Measurements from ENCODE around the gene LRRC7. TPM values are rescaled to one million over a fixed set of nuclear protein-coding genes. Genes with fewer than 3 reads are reported as not detected.

LRRC7 gene
- total RNA-seq, 1 experiment from 2014 or later: not detected

DNA sequence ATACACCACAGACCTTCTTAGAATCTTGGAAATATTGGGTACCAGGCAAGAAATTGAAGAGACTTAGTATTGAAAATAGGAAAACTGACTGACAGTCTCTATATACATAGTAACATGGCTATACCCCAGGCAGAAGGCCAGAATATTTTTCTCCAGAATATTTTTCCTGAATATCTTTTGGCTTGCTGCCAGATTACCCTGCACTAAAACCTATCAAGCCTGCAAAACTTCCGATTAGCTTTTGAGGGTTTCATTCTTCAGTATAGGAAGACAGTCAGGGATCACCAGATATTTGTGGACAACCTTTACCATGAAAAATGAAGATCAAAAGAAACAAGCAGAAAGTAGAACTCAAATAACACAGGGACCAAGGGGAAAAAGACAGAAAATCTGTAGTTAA is 187.9 kb downstream of the LRRC7 start:
- no peaks in the 10 kb centered on the region for H4K20me1 ChIP-seq (ENCODE audit: insufficient read depth, low read depth, low read length)
- H3K27me3 ChIP-seq (ENCODE audit: low read length): no peaks in the 10 kb centered on the region
- no peak overlapping the region for H3K9ac ChIP-seq (ENCODE audit: low read length)
- no peaks in the 10 kb centered on the region for H3K9me3 ChIP-seq (ENCODE audit: low read length)
- H3K9me2 ChIP-seq (replicated peaks; ENCODE audit: insufficient read depth, low read length): no peaks in the 10 kb centered on the region
- no peak overlapping the region for H3K4me2 ChIP-seq (ENCODE audit: low read depth, low read length, poor library complexity, severe bottlenecking)
- DNase-seq: no peak
- H3K4me3 ChIP-seq (ENCODE audit: low read length): no peak overlapping the region
- no peaks in the 10 kb centered on the region for H3K36me3 ChIP-seq (ENCODE audit: insufficient read depth, low read length)
- no peak overlapping the region for H2AFZ ChIP-seq (ENCODE audit: low read length)
- no peak overlapping the region for H3K27ac ChIP-seq (ENCODE audit: low read length)
- H3K4me1 ChIP-seq (ENCODE audit: low read length): no peaks in the 10 kb centered on the region
- no peaks in the 10 kb centered on the region for H3K79me2 ChIP-seq (ENCODE audit: low read length)

GRCh38 chr1:69765951-69766350 is 198.2 kb downstream of the LRRC7 start:
- Histone ChIP-seq H3K27ac (ENCODE audit: low read length) (no peak overlapping the region), H3K4me2 (ENCODE audit: low read depth, low read length, poor library complexity, severe bottlenecking) (no peak overlapping the region), H3K9me2 (replicated peaks; ENCODE audit: insufficient read depth, low read length) (no peaks in the 10 kb centered on the region), H2AFZ (ENCODE audit: low read length) (no peak overlapping the region), H3K36me3 (ENCODE audit: insufficient read depth, low read length) (no peaks in the 10 kb centered on the region), H3K9me3 (ENCODE audit: low read length) (no peaks in the 10 kb centered on the region), H3K9ac (ENCODE audit: low read length) (no peak overlapping the region), H3K79me2 (ENCODE audit: low read length) (no peaks in the 10 kb centered on the region), H4K20me1 (ENCODE audit: insufficient read depth, low read depth, low read length) (no peaks in the 10 kb centered on the region), H3K4me1 (ENCODE audit: low read length) (no peaks in the 10 kb centered on the region), H3K27me3 (ENCODE audit: low read length) (no peaks in the 10 kb centered on the region), H3K4me3 (ENCODE audit: low read length) (no peak overlapping the region)
- DNase-seq: no peak

DNA sequence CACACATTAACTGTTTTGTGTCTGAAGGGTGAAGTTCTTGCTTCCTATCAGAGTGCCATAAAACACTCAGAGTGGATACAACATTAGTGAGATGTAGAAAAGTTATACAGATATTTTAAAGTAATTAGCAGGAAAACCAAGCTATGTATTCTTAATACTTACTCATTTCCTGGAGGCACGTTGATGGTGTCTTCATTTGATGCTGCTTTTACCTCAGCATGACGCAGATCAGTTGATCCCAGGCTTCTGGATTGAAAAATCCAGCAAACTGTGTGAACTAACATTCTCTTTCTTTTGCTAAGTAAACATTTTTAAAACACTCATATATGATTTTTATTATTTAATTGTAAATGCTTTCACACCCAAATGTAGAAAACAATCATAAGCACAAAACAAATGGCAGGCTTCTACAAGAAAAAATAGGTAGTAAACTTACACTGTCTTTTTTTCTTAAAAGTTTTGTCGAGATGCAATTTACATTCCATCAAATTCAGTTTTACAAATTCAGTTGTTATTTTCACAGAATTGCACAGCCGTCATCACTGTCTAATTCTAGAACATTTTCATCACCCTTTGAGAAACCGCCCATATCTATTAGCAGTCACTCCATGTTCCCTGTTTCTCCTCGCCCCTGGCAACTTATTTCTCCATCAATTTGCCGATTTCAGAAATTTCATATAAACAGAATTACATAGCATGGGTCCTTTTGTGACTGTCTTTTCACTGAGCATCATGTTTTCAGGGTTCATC is 198.9 kb downstream of the LRRC7 start:
- Histone ChIP-seq H3K4me1 (ENCODE audit: low read length) (no peaks in the 10 kb centered on the region), H4K20me1 (ENCODE audit: insufficient read depth, low read depth, low read length) (no peaks in the 10 kb centered on the region), H3K79me2 (ENCODE audit: low read length) (no peaks in the 10 kb centered on the region), H3K4me2 (ENCODE audit: low read depth, low read length, poor library complexity, severe bottlenecking) (no peak overlapping the region), H3K4me3 (ENCODE audit: low read length) (no peak overlapping the region), H3K27me3 (ENCODE audit: low read length) (no peaks in the 10 kb centered on the region), H2AFZ (ENCODE audit: low read length) (no peak overlapping the region), H3K9ac (ENCODE audit: low read length) (no peak overlapping the region), H3K9me2 (replicated peaks; ENCODE audit: insufficient read depth, low read length) (no peaks in the 10 kb centered on the region), H3K9me3 (ENCODE audit: low read length) (no peaks in the 10 kb centered on the region), H3K27ac (ENCODE audit: low read length) (no peak overlapping the region), H3K36me3 (ENCODE audit: insufficient read depth, low read length) (no peaks in the 10 kb centered on the region)
- DNase-seq: no peak

- Histone ChIP-seq H3K27ac (ENCODE audit: low read length) (no peak overlapping the region), H3K4me3 (ENCODE audit: low read length) (no peak overlapping the region), H3K9ac (ENCODE audit: low read length) (no peak overlapping the region), H3K27me3 (ENCODE audit: low read length) (no peaks in the 10 kb centered on the region), H4K20me1 (ENCODE audit: insufficient read depth, low read depth, low read length) (no peaks in the 10 kb centered on the region), H3K9me2 (replicated peaks; ENCODE audit: insufficient read depth, low read length) (no peaks in the 10 kb centered on the region), H3K9me3 (ENCODE audit: low read length) (no peaks in the 10 kb centered on the region), H3K4me2 (ENCODE audit: low read depth, low read length, poor library complexity, severe bottlenecking) (no peak overlapping the region), H3K79me2 (ENCODE audit: low read length) (no peaks in the 10 kb centered on the region), H3K4me1 (ENCODE audit: low read length) (no peaks in the 10 kb centered on the region), H2AFZ (ENCODE audit: low read length) (no peak overlapping the region), H3K36me3 (ENCODE audit: insufficient read depth, low read length) (no peaks in the 10 kb centered on the region)
- DNase-seq: no peak
These were observed 208.8 kb downstream of the LRRC7 start for GRCh38 chr1:69776555-69776954.

GRCh38 chr1:69777423-69777822 is 209.7 kb downstream of the LRRC7 start:
- Histone ChIP-seq H3K9me3 (ENCODE audit: low read length) (no peaks in the 10 kb centered on the region), H2AFZ (ENCODE audit: low read length) (no peak overlapping the region), H3K4me2 (ENCODE audit: low read depth, low read length, poor library complexity, severe bottlenecking) (no peak overlapping the region), H3K27ac (ENCODE audit: low read length) (no peak overlapping the region), H4K20me1 (ENCODE audit: insufficient read depth, low read depth, low read length) (no peaks in the 10 kb centered on the region), H3K79me2 (ENCODE audit: low read length) (no peaks in the 10 kb centered on the region), H3K36me3 (ENCODE audit: insufficient read depth, low read length) (no peaks in the 10 kb centered on the region), H3K4me1 (ENCODE audit: low read length) (no peaks in the 10 kb centered on the region), H3K9me2 (replicated peaks; ENCODE audit: insufficient read depth, low read length) (no peaks in the 10 kb centered on the region), H3K27me3 (ENCODE audit: low read length) (no peaks in the 10 kb centered on the region), H3K9ac (ENCODE audit: low read length) (no peak overlapping the region), H3K4me3 (ENCODE audit: low read length) (no peak overlapping the region)
- DNase-seq: no peak

DNA sequence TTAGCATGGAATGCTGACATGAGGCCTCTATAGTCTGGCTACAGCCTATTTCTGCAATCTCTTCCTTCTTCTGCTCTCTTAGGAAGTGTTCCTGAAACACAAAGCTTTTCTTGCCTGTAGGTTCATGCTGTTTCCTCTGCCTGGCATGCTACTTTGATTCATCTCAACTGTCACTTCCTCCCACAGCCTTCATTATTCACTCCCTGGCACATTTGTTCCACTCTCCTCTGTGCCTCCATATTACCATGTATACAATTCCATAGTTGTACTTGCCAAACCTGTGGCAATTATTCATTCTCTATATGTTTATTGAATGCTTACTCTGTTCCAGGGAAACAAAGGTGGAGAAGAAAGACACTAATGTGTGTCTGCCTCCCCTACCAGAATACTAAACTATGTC is 210.2 kb downstream of the LRRC7 start:
- Histone ChIP-seq H2AFZ (ENCODE audit: low read length) (no peak overlapping the region), H3K9ac (ENCODE audit: low read length) (no peak overlapping the region), H3K27ac (ENCODE audit: low read length) (no peak overlapping the region), H3K27me3 (ENCODE audit: low read length) (no peaks in the 10 kb centered on the region), H3K4me2 (ENCODE audit: low read depth, low read length, poor library complexity, severe bottlenecking) (no peak overlapping the region), H3K36me3 (ENCODE audit: insufficient read depth, low read length) (no peaks in the 10 kb centered on the region), H3K4me1 (ENCODE audit: low read length) (no peaks in the 10 kb centered on the region), H3K9me3 (ENCODE audit: low read length) (no peaks in the 10 kb centered on the region), H3K4me3 (ENCODE audit: low read length) (no peak overlapping the region), H3K79me2 (ENCODE audit: low read length) (no peaks in the 10 kb centered on the region), H3K9me2 (replicated peaks; ENCODE audit: insufficient read depth, low read length) (no peaks in the 10 kb centered on the region), H4K20me1 (ENCODE audit: insufficient read depth, low read depth, low read length) (no peaks in the 10 kb centered on the region)
- no peak for DNase-seq

DNA sequence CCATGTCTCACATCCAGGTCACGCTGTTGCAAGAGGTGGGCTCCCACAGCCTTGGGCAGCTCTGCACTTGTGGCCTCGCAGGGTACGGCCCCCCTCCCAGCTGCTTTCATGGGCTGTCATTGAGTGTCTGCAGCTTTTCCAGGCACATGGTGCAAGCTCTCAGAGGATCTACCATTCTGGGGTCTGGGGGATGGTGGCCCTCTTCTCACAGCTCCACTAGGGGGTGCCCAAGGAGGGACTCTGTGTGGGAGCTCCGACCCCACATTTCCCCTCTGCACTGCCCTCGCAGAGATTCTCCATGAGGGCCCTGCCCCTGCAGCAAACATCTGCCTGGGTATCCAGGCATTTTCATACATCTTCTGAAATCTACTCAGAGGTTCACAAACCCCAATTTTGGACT is 219.4 kb downstream of the LRRC7 start:
- DNase-seq: no peak

GRCh38 chr1:69791311-69791710 is 223.6 kb downstream of the LRRC7 start:
- Histone ChIP-seq H2AFZ (ENCODE audit: low read length) (no peak overlapping the region), H3K4me2 (ENCODE audit: low read depth, low read length, poor library complexity, severe bottlenecking) (no peak overlapping the region), H3K9me3 (ENCODE audit: low read length) (no peaks in the 10 kb centered on the region), H3K9me2 (replicated peaks; ENCODE audit: insufficient read depth, low read length) (no peaks in the 10 kb centered on the region), H3K4me1 (ENCODE audit: low read length) (no peaks in the 10 kb centered on the region), H3K4me3 (ENCODE audit: low read length) (no peak overlapping the region), H3K27me3 (ENCODE audit: low read length) (no peaks in the 10 kb centered on the region), H3K79me2 (ENCODE audit: low read length) (no peaks in the 10 kb centered on the region), H3K9ac (ENCODE audit: low read length) (no peak overlapping the region), H4K20me1 (ENCODE audit: insufficient read depth, low read depth, low read length) (no peaks in the 10 kb centered on the region), H3K27ac (ENCODE audit: low read length) (no peak overlapping the region), H3K36me3 (ENCODE audit: insufficient read depth, low read length) (no peaks in the 10 kb centered on the region)
- DNase-seq: no peak

More for the DNA sequence above, 219.4 kb downstream of the LRRC7 start:
- Histone ChIP-seq H4K20me1 (ENCODE audit: insufficient read depth, low read depth, low read length) (no peaks in the 10 kb centered on the region), H3K9me3 (ENCODE audit: low read length) (no peaks in the 10 kb centered on the region), H3K4me1 (ENCODE audit: low read length) (no peaks in the 10 kb centered on the region), H2AFZ (ENCODE audit: low read length) (no peak overlapping the region), H3K9me2 (replicated peaks; ENCODE audit: insufficient read depth, low read length) (no peaks in the 10 kb centered on the region), H3K27ac (ENCODE audit: low read length) (no peak overlapping the region), H3K79me2 (ENCODE audit: low read length) (no peaks in the 10 kb centered on the region), H3K27me3 (ENCODE audit: low read length) (no peaks in the 10 kb centered on the region), H3K4me3 (ENCODE audit: low read length) (no peak overlapping the region), H3K9ac (ENCODE audit: low read length) (no peak overlapping the region), H3K4me2 (ENCODE audit: low read depth, low read length, poor library complexity, severe bottlenecking) (no peak overlapping the region), H3K36me3 (ENCODE audit: insufficient read depth, low read length) (no peaks in the 10 kb centered on the region)

Measured in Karpas-422 (cell line).